Adipose tissue (tissue), 3 donors: Measurements from ENCODE around the gene EYA4. TPM values are rescaled to one million over a fixed set of nuclear protein-coding genes. Genes with fewer than 3 reads are reported as not detected.
"Not testable (repeated sequence)": the region's sequence is repeated elsewhere in the genome, so short reads cannot be mapped to it uniquely, and the experiment has no call there.

Source experiments
- H3K27ac ChIP-seq: one replicate; pipeline ENCODE4 v1.5.1; 2013; ENCODE audit warnings: low read depth, low read length
- WGBS, 3 donors: extraction: QIAGEN DNeasy Blood & Tissue Kit; methylation state at CpG; one replicate each; pipeline ENCODE4 v1.1.7; 2013; 5-methylcytosine and 5-hydroxymethylcytosine counted together
- polyA plus RNA-seq, 3 donors: library from polyadenylated mRNA; stranded (reverse); fragments of 200-250 nt; gene quantifications; one replicate each; pipeline ENCODE4 v1.2.3, GENCODE V29; 2013
- donor health status: healthy with polysubstance abuse.
- donor health status: Bipolar disorder and iron deficiency.
- donor health status: healthy.

Gene EYA4
- polyA plus RNA-seq, 3 donors = 0.06 to 0.90 (median 0.43) TPM

- 49 to 83% (median 61%) methylated on average over 6 of the region's 6 CpGs for WGBS, 3 donors
Measured at GRCh38 chr6:133377219-133377618, 136.1 kb downstream of the EYA4 start.

DNA sequence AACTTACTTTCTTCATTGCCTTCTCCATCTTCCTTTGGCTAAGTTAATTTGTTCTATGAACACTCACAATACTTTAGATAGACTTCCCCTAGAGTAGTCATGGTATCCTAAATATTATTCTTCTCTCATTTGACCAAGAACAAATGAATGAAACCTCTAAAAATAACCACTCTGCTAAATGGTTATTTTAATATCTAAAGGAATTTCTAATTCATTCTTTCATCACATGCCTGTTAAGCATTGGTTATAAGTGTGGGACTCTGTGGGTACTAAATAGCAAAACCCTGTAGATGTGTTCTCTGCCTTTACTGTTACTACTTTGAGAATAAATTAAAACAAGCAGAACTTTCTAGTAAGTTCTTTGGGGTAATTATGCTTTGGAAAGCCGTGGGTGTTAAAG lies 138.9 kb downstream of the EYA4 start:
- WGBS, 3 donors = 70 to 85% (median 77%) methylated on average over 1 of the region's 1 CpG
- no peak overlapping the region for H3K27ac ChIP-seq

More at GRCh38 chr6:133377219-133377618, 136.1 kb downstream of the EYA4 start:
- H3K27ac ChIP-seq = no peak overlapping the region

GRCh38 chr6:133380723-133381122 lies 139.6 kb downstream of the EYA4 start:
- WGBS, 3 donors = 67 to 73% (median 70%) methylated on average over 3 of the region's 3 CpGs
- H3K27ac ChIP-seq = no peak overlapping the region

GRCh38 chr6:133388731-133389130 lies 147.6 kb downstream of the EYA4 start:
- WGBS, 3 donors = 74 to 84% (median 79%) methylated on average over 6 of the region's 6 CpGs

DNA sequence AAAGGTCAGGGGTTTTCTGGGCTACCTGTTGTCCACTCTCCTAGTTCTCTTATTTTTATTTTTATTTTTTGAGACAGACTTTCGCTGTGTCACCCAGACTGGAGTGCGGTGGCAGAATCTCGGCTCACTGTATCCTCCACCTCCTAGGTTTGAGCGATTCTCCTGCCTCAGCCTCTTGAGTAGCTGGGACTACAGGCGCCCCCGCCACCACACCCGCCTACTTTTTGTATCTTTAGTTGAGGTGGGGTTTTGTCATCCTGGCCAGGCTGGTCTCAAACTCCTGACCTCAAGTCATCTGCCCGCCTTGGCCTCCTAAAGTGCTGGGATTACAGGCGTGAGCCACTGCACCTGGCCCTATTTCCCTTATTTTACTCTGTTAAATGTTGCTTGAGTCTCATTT lies 149.0 kb downstream of the EYA4 start:
- no peak overlapping the region for H3K27ac ChIP-seq
- WGBS, 3 donors = 94 to 97% (median 95%) methylated on average over 9 of the region's 9 CpGs

More at GRCh38 chr6:133388731-133389130, 147.6 kb downstream of the EYA4 start:
- no peak overlapping the region for H3K27ac ChIP-seq

- no peak overlapping the region for H3K27ac ChIP-seq
- WGBS, 3 donors = 80 to 94% (median 80%) methylated on average over 3 of the region's 3 CpGs
Measured at GRCh38 chr6:133392015-133392414, 150.9 kb downstream of the EYA4 start.

DNA sequence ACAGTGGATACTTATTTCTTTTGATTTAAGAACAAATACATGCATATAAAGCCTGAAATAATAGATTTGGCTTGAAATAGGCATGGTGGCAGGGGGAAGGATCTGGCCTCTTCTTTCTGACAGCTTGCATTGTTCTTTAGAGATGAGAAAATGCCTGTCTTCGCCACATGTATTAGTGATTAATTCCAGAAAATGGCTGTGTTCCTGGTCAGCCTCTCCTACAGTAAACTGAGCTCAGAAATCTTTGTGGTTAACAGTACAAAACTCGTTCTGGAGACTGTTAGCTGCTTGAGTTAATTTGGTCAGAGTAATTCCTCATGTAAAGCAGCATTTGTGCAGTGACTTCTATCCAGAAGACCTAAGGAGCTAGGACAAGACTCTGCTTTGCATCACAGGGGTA lies 151.5 kb downstream of the EYA4 start:
- WGBS, 3 donors = 33 to 67% (median 60%) methylated on average over 2 of the region's 2 CpGs

GRCh38 chr6:133393891-133394290 lies 152.7 kb downstream of the EYA4 start:
- 75 to 91% (median 85%) methylated on average over 1 of the region's 1 CpG for WGBS, 3 donors
- H3K27ac ChIP-seq = no peak overlapping the region

More for the DNA sequence above, 151.5 kb downstream of the EYA4 start:
- no peak overlapping the region for H3K27ac ChIP-seq

GRCh38 chr6:133394630-133395029 lies 153.5 kb downstream of the EYA4 start:
- H3K27ac ChIP-seq = no peak overlapping the region
- WGBS, 3 donors = 80 to 85% (median 85%) methylated on average over 2 of the region's 2 CpGs

- WGBS, 3 donors = 72 to 80% (median 73%) methylated on average over 6 of the region's 6 CpGs
Measured at GRCh38 chr6:133396233-133396983, 155.3 kb downstream of the EYA4 start.

GRCh38 chr6:133396984-133397348 lies 155.8 kb downstream of the EYA4 start:
- no peak overlapping the region for H3K27ac ChIP-seq

More at GRCh38 chr6:133396233-133396983, 155.3 kb downstream of the EYA4 start:
- H3K27ac ChIP-seq = no peak overlapping the region

DNA sequence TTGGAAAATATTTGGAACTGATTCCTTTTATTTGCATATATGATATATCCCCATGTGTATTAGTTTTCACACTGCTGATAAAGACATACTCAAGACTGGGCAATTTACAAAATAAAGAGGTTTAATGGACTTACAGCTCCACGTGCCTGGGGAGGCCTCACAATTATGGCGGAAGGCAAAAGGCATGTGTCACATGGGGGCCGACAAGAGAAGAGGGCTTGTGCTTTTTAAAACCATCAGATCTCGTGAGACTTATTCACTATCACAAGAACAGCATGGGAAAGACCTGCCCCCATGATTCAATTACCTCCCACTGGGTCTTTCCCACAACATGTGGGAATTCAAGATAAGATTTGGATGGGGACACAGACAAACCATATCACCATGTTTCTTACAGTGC lies 156.4 kb downstream of the EYA4 start:
- WGBS, 3 donors = 76 to 81% (median 79%) methylated on average over 4 of the region's 4 CpGs
- H3K27ac ChIP-seq = not testable (repeated sequence)

GRCh38 chr6:133399426-133399825 lies 158.3 kb downstream of the EYA4 start:
- 43 to 56% (median 50%) methylated on average over 2 of the region's 2 CpGs for WGBS, 3 donors
- H3K27ac ChIP-seq = no peak overlapping the region

GRCh38 chr6:133404151-133404550 lies 163.0 kb downstream of the EYA4 start:
- H3K27ac ChIP-seq = no peak overlapping the region
- 61 to 84% (median 75%) methylated on average over 2 of the region's 2 CpGs for WGBS, 3 donors

DNA sequence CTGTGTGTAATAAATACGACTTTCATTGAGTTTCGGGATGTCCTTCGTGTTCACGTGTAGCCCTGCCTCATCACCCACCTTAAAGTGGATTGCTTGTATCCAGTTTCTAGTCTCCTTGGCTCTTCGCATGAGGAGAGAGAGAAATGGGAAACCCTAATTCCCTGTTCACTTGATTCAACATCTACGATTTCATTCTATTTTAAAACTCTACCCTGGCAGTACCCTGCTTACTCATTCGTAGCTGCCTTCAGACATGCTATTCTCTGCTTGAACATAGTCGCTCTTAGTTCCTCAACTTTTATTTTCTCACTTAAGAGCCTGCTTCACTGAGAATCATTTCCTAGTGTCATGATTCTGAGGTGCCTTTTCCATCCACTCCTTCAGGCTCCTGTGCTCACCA lies 163.6 kb downstream of the EYA4 start:
- WGBS, 3 donors = 89 to 91% (median 90%) methylated on average over 8 of the region's 8 CpGs
- no peak overlapping the region for H3K27ac ChIP-seq

DNA sequence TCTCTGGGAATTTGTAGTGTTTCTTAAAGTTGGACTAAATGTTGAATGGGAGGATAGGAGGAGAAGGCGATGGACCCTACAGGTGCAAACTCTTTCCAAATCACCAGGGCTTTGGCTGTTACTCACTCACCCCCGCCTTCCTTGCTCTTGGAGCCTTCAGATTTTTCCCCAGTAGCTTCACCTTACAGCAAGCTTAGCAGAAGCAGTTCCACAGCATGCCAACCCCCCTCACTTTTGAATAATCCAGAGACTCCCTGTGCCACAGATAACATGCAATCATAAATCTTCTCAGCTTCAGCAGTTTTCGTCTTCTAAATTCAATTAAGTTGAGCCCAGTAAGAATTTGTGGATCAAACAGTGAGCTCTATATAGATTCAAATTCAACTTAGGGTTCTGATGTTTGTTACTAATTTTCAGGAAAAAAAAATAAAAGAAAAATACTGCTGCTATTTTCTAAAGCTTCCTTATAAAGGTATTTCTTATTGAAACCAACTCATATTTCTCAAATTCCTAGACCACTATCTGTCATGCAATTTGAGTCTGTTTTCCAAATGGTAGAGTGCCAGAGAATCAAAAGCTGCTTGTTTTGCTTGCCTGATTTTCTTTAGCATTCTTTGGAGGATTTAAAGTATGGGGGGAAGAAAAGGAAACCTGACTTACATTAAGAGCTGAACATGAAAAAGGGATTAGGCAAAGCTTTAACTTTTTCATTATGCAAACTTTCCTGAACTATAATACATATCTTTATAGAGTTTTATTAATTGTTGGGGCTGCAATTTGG lies 166.4 kb downstream of the EYA4 start:
- 72 to 75% (median 74%) methylated on average over 3 of the region's 3 CpGs for WGBS, 3 donors
- H3K27ac ChIP-seq = no peak overlapping the region

DNA sequence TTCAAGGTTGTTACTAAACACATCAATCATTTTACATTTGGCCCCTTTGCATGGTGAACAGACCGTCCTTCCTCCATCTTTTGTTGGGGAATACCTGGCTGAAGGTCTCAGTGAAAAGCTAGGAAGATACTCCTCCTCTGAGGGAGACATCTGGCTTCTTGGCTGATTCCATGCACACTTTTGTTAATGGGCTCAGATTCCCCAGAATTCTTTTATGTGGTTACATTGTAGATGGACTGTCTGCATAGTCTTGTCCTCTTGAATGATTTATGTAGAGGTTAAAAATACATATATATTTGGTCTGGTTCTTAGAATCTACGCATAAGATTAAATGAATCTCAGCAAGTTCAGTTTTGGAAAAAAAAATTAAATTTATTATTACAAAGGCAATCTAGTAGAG lies 167.0 kb downstream of the EYA4 start:
- WGBS, 3 donors = 79 to 82% (median 81%) methylated on average over 2 of the region's 2 CpGs
- no peak overlapping the region for H3K27ac ChIP-seq

DNA sequence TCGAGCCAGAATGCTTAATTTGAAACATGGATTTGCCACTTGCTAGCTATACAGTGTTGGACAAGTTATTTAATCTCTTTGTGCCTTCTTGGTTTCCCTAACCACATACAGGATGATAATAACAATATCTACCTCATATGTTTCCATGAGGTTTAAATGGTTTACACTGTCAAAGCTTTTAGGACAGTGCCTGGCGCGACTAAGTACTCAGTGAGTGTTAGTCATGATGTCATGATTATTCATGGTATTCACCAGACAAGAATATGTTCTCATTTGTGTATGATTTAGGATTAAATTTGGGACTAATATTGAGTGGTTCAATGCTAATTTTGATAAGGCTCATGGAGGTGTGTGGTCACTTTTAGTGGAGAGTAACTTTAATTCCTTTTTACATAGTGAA lies 167.4 kb downstream of the EYA4 start:
- H3K27ac ChIP-seq = no peak overlapping the region
- WGBS, 3 donors = 85 to 90% (median 86%) methylated on average over 3 of the region's 3 CpGs

DNA sequence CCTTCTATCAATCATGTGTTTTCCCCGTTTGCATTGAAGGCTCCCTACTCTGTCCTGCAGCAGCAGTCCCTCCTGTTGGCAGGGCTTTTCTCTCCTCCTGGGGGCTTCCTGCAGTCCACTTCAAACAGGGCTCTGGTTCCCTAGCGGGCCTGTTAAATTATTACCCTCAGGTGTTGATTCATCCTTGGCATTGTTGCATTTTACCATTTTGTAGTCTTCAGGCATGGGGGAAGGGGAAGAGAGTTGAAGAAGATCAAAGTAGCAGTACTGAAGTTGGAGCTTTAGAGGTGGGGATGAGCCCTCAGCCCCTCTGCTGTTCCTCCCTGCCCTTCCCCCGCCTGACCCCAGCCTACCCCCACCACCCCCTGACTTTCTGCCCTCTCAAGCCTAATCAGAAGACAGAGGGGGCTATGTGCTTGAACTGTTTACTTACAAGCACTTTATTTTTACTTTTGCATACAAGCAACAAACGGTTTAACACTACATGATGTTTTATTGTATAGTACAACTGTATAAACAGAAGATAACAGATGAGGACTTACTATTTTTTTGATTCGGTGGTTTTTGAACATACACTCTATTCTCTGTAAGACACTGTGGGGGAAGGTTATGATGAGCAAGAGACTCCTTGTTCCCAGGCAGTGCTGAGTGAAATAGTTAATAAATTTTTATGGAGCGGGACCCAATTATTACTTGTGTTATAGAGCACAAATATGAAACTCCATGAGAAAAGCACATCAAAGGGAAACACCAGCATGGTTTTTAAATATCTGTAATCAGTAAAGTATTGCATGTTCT lies 169.7 kb downstream of the EYA4 start:
- 56 to 65% (median 59%) methylated on average over 6 of the region's 6 CpGs for WGBS, 3 donors

More for the DNA sequence above, 169.7 kb downstream of the EYA4 start:
- no peak overlapping the region for H3K27ac ChIP-seq
